ENCODE data around the gene FBXW10.
"Not testable (repeated sequence)": the region's sequence is repeated elsewhere in the genome, so short reads cannot be mapped to it uniquely, and the experiment has no call there.

FBXW10 gene

DNA sequence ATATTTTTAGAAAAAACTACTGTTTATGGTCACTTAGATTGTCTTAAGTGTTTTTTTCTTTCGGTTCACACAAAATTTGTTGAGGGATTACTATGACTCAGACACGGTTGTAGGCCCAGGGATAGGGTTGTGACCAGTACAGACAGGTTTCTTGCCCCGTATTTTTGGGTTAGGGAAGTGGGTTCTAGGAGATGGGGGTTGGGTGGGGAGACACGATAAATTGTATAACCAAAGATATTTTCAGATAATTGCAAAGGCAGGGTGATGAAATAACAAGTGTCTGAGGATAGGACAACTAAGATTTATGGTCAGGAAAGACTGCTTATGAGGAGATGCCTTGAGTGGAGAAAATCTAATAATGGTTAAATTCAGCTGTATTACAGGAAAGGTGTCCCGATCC lies 38.0 kb downstream of the FBXW10 start:
- peak overlapping the region; percentile 53 for H3K4me3 ChIP-seq (ENCODE audit: insufficient read depth, low read depth, low read length)
- not testable (repeated sequence) for H3K36me3 ChIP-seq (ENCODE audit: control insufficient read depth, insufficient read depth, low read length); H3K4me1 ChIP-seq (ENCODE audit: control insufficient read depth, insufficient read depth, low read length); H3K27me3 ChIP-seq (ENCODE audit: control insufficient read depth, insufficient read depth, low read length, poor library complexity, severe bottlenecking); H3K27ac ChIP-seq (ENCODE audit: insufficient read depth, low read depth, low read length, poor library complexity, severe bottlenecking); H3K9me3 ChIP-seq (ENCODE audit: control insufficient read depth, low read length)
- no CpG with 5 or more reads among the region's 5 CpGs for WGBS, 2 experiments

DNA sequence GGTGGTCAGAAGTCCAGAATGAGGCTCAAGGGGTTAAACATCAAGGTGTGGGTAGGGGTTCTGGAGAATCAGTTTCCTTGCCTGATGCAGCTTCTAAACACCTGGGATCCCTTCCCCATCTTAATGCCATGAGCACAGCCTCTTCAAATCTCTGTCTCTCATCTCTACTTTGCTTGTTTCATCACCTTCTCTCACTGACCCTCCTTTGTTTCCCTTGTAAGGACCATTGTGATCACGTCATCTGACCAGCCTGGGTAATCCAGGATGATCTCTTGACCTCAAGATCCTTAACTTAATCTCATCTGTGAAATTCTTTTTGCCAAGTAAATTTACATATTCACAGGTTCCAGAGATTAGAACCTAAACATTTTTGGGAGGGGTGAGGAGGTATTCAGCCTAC lies 42.1 kb downstream of the FBXW10 start:
- H3K27me3 ChIP-seq (ENCODE audit: control insufficient read depth, insufficient read depth, low read length, poor library complexity, severe bottlenecking); H3K4me1 ChIP-seq (ENCODE audit: control insufficient read depth, insufficient read depth, low read length); H3K4me3 ChIP-seq (ENCODE audit: insufficient read depth, low read depth, low read length); H3K9me3 ChIP-seq (ENCODE audit: control insufficient read depth, low read length); H3K36me3 ChIP-seq (ENCODE audit: control insufficient read depth, insufficient read depth, low read length): not testable (repeated sequence)
- H3K27ac ChIP-seq (ENCODE audit: insufficient read depth, low read depth, low read length, poor library complexity, severe bottlenecking), result peak overlapping the region; percentile 44
- WGBS, 2 experiments, result 60 to 86% methylated on average over 1 of the region's 1 CpG

DNA sequence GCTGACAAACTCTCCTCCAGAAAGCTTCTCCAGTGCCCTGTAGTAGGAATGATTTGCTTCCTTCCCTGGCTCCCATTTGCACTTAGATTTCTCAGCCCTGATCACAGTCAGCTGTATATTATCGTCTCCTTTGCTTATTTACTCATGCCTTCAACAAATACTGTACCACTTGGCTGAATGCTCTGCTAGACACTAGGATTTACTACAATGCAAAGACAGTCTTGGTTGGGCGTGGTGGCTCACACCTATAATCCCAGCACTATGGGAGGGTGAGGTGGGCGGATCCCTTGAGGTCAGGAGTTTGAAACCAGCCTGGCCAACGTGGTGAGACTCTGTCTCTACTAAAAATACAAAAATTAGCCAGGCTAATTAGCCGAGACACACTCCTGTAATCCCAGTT lies 43.0 kb downstream of the FBXW10 start:
- not testable (repeated sequence) for H3K4me3 ChIP-seq (ENCODE audit: insufficient read depth, low read depth, low read length); H3K9me3 ChIP-seq (ENCODE audit: control insufficient read depth, low read length)

DNA sequence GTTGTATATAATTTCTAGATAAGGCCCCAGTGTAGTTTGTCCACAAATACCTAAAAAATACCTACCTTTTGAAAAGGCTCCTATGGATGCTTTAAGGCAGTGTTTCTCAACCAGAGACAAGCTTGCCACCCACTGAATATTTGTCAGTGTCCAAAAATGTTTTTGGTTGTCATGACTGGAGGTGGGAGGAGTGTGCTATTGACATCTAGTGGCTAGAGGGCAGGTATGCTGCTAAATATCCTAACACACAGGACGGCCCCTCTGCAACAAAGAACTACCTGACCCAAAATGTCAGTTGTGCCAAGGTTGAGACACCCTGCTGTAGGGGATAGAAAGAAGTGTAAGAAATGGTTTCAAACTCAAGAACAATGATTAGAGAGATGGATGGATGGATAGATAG lies 47.5 kb downstream of the FBXW10 start:
- 89% methylated on average over 1 of the region's 1 CpG; no CpG with 5 or more reads in 1 of the 2 experiments for WGBS, 2 experiments

More for the DNA sequence above, 43.0 kb downstream of the FBXW10 start:
- WGBS, 2 experiments, result 90 to 97% methylated on average over 3 of the region's 5 CpGs
- not testable (repeated sequence) for H3K36me3 ChIP-seq (ENCODE audit: control insufficient read depth, insufficient read depth, low read length); H3K27ac ChIP-seq (ENCODE audit: insufficient read depth, low read depth, low read length, poor library complexity, severe bottlenecking); H3K27me3 ChIP-seq (ENCODE audit: control insufficient read depth, insufficient read depth, low read length, poor library complexity, severe bottlenecking); H3K4me1 ChIP-seq (ENCODE audit: control insufficient read depth, insufficient read depth, low read length)

DNA sequence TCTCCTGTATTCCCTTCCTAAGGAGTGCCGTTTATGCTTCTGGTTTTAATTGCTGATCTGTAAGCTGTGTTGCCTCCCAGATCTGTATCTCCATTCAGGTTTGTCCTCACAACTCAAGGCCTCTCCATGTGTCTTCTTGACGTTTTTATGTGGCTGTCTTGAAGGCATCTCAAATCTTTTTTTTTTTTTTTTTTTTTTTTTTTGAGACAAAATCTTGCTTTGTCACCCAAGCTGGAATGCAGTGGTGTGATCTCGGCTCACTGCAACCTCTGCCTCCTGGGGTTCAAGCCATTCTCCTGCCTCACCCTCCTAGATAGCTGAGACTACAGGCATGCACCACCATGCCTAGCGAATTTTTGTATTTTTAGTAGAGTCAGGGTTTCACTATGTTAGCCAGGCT lies 51.0 kb downstream of the FBXW10 start:
- not testable (repeated sequence) for H3K36me3 ChIP-seq (ENCODE audit: control insufficient read depth, insufficient read depth, low read length); H3K4me3 ChIP-seq (ENCODE audit: insufficient read depth, low read depth, low read length); H3K27ac ChIP-seq (ENCODE audit: insufficient read depth, low read depth, low read length, poor library complexity, severe bottlenecking); H3K9me3 ChIP-seq (ENCODE audit: control insufficient read depth, low read length); H3K4me1 ChIP-seq (ENCODE audit: control insufficient read depth, insufficient read depth, low read length); H3K27me3 ChIP-seq (ENCODE audit: control insufficient read depth, insufficient read depth, low read length, poor library complexity, severe bottlenecking)
- 79 to 87% methylated on average over 3 to 4 of the region's 4 CpGs for WGBS, 2 experiments

More for the DNA sequence above, 47.5 kb downstream of the FBXW10 start:
- H3K4me3 ChIP-seq (ENCODE audit: insufficient read depth, low read depth, low read length); H3K36me3 ChIP-seq (ENCODE audit: control insufficient read depth, insufficient read depth, low read length); H3K9me3 ChIP-seq (ENCODE audit: control insufficient read depth, low read length); H3K27ac ChIP-seq (ENCODE audit: insufficient read depth, low read depth, low read length, poor library complexity, severe bottlenecking); H3K4me1 ChIP-seq (ENCODE audit: control insufficient read depth, insufficient read depth, low read length); H3K27me3 ChIP-seq (ENCODE audit: control insufficient read depth, insufficient read depth, low read length, poor library complexity, severe bottlenecking): not testable (repeated sequence)

DNA sequence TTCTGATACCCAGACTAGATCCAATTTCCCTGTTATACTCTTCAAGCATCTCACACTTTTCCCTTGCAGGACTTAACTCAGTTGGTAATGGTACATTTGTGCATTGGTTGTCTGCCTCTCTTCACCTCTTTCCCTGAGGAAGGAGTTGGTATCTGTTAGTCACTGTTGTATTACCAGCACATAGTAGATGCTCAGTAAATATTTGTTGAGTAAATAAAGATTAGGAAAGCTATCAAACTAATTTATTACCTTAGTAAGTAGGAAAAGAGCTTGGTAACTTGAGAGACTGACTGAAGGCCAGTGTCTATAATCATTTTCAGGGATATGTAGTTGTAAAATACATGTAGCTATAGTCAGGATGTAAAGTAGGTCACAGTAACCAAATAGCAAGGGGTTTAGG lies 53.0 kb downstream of the FBXW10 start:
- H3K4me1 ChIP-seq (ENCODE audit: control insufficient read depth, insufficient read depth, low read length), result not testable (repeated sequence)

DNA sequence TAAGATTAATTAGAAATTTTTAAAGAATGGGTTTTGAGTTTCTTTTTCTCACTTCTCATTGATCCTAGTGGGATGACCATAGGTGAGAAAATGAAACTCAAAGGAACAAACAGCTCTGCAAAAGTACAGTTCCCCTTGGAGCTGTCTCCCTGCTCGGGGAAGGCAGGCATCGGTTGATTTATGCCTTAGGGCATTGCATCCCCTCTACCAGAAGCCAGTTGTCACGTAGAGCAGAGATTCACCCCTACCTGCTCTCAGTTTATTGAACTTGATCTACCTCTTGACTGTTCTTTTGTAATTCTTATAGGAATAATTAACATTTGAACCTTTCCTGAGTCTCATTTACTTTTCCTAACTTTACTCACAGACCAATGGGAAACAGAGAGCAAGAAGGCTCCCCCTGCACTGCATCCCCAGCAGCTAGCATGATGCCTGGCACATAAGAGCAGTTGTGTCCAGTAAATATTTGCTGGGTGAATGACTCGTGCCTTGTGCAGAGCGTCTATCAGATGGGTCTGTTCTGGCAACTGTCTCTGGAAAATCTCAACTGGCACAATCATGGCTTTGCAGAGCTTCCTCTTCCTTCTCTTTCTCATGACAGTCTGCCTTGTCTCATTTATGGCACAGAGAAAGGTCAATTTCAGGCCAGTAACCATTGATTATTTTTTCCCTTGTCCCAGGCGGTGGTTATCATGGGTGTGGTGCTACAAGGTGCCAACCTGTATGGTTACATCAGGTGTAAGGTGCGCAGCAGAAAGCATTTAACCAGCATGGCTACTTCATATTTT lies 59.8 kb downstream of the FBXW10 start:
- H3K4me1 ChIP-seq (ENCODE audit: control insufficient read depth, insufficient read depth, low read length); H3K36me3 ChIP-seq (ENCODE audit: control insufficient read depth, insufficient read depth, low read length); H3K27ac ChIP-seq (ENCODE audit: insufficient read depth, low read depth, low read length, poor library complexity, severe bottlenecking); H3K27me3 ChIP-seq (ENCODE audit: control insufficient read depth, insufficient read depth, low read length, poor library complexity, severe bottlenecking); H3K4me3 ChIP-seq (ENCODE audit: insufficient read depth, low read depth, low read length); H3K9me3 ChIP-seq (ENCODE audit: control insufficient read depth, low read length): not testable (repeated sequence)
- WGBS, 2 experiments, result 93 to 100% methylated on average over 2 of the region's 7 CpGs

More for the DNA sequence above, 53.0 kb downstream of the FBXW10 start:
- not testable (repeated sequence) for H3K36me3 ChIP-seq (ENCODE audit: control insufficient read depth, insufficient read depth, low read length); H3K27me3 ChIP-seq (ENCODE audit: control insufficient read depth, insufficient read depth, low read length, poor library complexity, severe bottlenecking); H3K27ac ChIP-seq (ENCODE audit: insufficient read depth, low read depth, low read length, poor library complexity, severe bottlenecking); H3K4me3 ChIP-seq (ENCODE audit: insufficient read depth, low read depth, low read length); H3K9me3 ChIP-seq (ENCODE audit: control insufficient read depth, low read length)

DNA sequence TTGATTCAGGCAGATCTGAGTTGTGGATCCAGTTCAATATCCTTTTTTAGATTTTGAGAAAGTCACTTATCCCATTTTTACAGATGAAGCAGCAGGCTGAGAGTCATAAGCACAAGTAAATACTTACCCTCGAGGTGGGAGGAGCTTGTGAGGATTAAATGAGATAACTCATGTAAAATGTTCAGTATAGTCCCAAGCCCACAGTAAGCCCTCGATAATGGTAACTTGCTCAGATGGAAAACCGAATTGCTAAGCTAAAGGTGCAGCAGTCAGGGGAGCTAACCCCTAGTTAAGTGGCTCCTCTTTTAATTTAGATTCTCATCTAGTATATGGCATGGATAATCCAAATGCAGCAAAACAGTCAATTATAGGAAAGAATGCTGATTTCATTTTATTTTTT lies 72.1 kb downstream of the FBXW10 start:
- WGBS, 2 experiments, result 84 to 89% methylated on average over 3 of the region's 3 CpGs
- H3K36me3 ChIP-seq (ENCODE audit: control insufficient read depth, insufficient read depth, low read length); H3K27me3 ChIP-seq (ENCODE audit: control insufficient read depth, insufficient read depth, low read length, poor library complexity, severe bottlenecking); H3K4me3 ChIP-seq (ENCODE audit: insufficient read depth, low read depth, low read length); H3K4me1 ChIP-seq (ENCODE audit: control insufficient read depth, insufficient read depth, low read length); H3K27ac ChIP-seq (ENCODE audit: insufficient read depth, low read depth, low read length, poor library complexity, severe bottlenecking); H3K9me3 ChIP-seq (ENCODE audit: control insufficient read depth, low read length): not testable (repeated sequence)

DNA sequence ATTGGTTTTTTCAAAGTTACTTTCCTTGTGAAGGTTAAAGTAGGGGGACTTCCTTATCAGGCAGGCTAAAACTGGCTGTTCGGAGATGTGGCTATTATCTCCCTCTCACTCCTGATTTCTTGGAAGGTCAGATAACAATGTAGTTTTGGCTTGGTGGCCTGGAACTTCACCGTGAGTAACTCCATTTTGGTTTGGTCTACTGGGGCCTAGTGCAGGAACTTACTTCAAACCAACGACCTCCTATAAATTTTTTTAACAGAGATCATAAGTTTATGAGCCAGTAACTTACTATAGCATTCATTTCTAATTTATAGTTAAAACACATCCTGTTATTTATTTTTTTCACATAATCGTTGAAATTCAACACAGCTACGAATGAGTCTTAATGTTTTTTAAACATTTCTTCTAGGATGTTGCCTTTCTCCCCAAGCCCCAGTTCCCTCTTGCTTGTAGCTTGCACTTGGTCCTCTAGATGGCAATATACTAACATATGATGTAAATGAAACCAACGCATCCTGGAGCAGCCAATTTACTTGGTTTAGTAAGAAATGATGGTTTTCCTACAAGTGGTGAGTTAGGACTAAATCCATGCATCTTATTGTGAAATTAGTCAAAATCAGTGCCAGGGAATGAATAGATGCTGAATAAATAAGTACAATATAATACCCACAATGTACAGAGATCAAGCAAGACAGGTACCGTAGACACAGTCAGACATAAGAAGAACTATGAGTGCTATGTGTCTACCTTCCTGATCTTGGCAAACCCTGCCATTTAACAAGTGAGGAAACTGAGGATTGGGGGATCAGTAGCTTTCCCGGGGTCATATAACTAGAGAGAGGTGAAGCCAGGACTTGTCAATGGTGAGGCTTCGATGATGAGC lies 72.9 kb downstream of the FBXW10 start:
- H3K27ac ChIP-seq (ENCODE audit: insufficient read depth, low read depth, low read length, poor library complexity, severe bottlenecking); H3K4me3 ChIP-seq (ENCODE audit: insufficient read depth, low read depth, low read length); H3K9me3 ChIP-seq (ENCODE audit: control insufficient read depth, low read length); H3K4me1 ChIP-seq (ENCODE audit: control insufficient read depth, insufficient read depth, low read length); H3K36me3 ChIP-seq (ENCODE audit: control insufficient read depth, insufficient read depth, low read length); H3K27me3 ChIP-seq (ENCODE audit: control insufficient read depth, insufficient read depth, low read length, poor library complexity, severe bottlenecking): not testable (repeated sequence)
- WGBS, 2 experiments, result 59 to 62% methylated on average over 4 to 7 of the region's 9 CpGs

DNA sequence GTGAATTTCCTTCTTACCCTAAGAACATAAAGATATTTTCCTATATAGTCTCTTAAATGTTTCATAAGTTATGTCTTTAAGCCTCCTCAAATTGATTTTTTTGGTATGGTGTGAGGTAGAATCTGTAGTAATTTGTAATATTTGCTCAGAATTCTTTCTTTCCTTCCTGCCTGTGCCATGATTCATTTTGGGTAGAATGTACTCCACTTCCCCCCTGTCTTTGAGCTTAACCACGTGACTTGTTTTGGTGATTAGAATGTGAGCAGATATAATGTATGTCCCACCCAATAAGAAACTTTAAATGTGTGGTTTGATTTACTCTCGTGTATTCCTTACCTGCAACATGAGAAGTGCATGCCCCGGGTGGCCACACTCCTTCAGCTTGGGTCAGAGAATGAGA lies 77.6 kb downstream of the FBXW10 start:
- H3K27me3 ChIP-seq (ENCODE audit: control insufficient read depth, insufficient read depth, low read length, poor library complexity, severe bottlenecking); H3K27ac ChIP-seq (ENCODE audit: insufficient read depth, low read depth, low read length, poor library complexity, severe bottlenecking); H3K9me3 ChIP-seq (ENCODE audit: control insufficient read depth, low read length); H3K4me1 ChIP-seq (ENCODE audit: control insufficient read depth, insufficient read depth, low read length); H3K4me3 ChIP-seq (ENCODE audit: insufficient read depth, low read depth, low read length); H3K36me3 ChIP-seq (ENCODE audit: control insufficient read depth, insufficient read depth, low read length): not testable (repeated sequence)
- WGBS, 2 experiments, result no CpG with 5 or more reads among the region's 3 CpGs
